K562 (cell line): ENCODE measurements around the gene THSD8. TPM values are rescaled to one million over a fixed set of nuclear protein-coding genes. Genes with fewer than 3 reads are reported as not detected.
A peak's percentile ranks its signal among the peaks of the same experiment; 100 is the strongest.

Experiments
- ATAC-seq: fragments of 200-7000 bp; cut with Tn5 transposase; 3 replicates; pipeline ENCODE4 v1.9.1; 2020; ENCODE audit warnings: moderate library complexity
- BruUV-seq: library from RNA; stranded (reverse); fragments of 400-500 nt; replicated peaks from 2 replicates; lab custom pipeline; 2021; lab: Mats Ljungman, UMichigan
- CTCF ChIA-PET: fragments of 300-600 bp; formaldehyde crosslinking; extraction: SDS; loops from one replicate; lab custom pipeline; 2021; ENCODE audit warnings: low intra/inter-chr PET ratio; lab: Yijun Ruan, JAX
- POLR2A ChIA-PET: fragments of 300-600, 350-650 bp; sonication (Branson Sonifier 250); formaldehyde crosslinking; extraction: SDS; loops from one replicate; lab custom pipeline; 2021; ENCODE audit warnings: antibody characterized with exemption, inconsistent platforms; lab: Yijun Ruan, JAX
- DNase-seq, 4 experiments: peaks; one replicate each; pipeline versions ENCODE4 v3.0.0 to v3.0.0-alpha.2; 2011 to 2018; ENCODE audit warnings: low spot score in 3 of 4, mixed read lengths in 3 of 4; ENCODE audit errors: extremely low read depth in 1 of 4
- FAIRE-seq: peaks from 2 replicates; lab custom pipeline; 2011; peaks lifted over from hg19 to GRCh38; lab: Jason Lieb, UNC
- H2AFZ ChIP-seq: 2 replicates; pipeline ENCODE4 v1.6.0; 2011; ENCODE audit warnings: low read depth, low read length, control low read depth, inconsistent platforms
- H3K27ac ChIP-seq: fragments of 200-600 bp; 3 replicates; pipeline ENCODE4 v1.8.0; 2011; ENCODE audit warnings: low read depth, mild to moderate bottlenecking, control low read depth, inconsistent platforms, low read length, moderate library complexity, mixed read lengths; ENCODE audit errors: extremely low read depth
- H3K27me3 ChIP-seq, 2 experiments: fragments of 300-600 bp in 1 of 2; 2 replicates in 1 of 2; 3 replicates in 1 of 2; pipeline versions ENCODE4 v1.6.0 to v1.8.0; 2011; ENCODE audit warnings: inconsistent platforms in 2 of 2, low read length in 2 of 2, mild to moderate bottlenecking in 1 of 2, mixed read lengths in 1 of 2, moderate library complexity in 1 of 2; ENCODE audit not compliant: control insufficient read depth in 2 of 2, insufficient read depth in 2 of 2
- H3K36me3 ChIP-seq: fragments of 300-600 bp; 3 replicates; pipeline ENCODE4 v1.8.0; 2011; ENCODE audit warnings: mild to moderate bottlenecking, low read length, inconsistent platforms; ENCODE audit not compliant: control insufficient read depth, insufficient read depth
- H3K4me1 ChIP-seq, 2 experiments: fragments of 200-600 bp in 1 of 2; replicated peaks in 1 of 2; 2 replicates in 1 of 2; 3 replicates in 1 of 2; pipeline versions ENCODE4 v1.5.1 to v1.8.0; 2011; ENCODE audit warnings: inconsistent platforms in 2 of 2, low read length in 2 of 2, mild to moderate bottlenecking in 1 of 2, mixed read lengths in 1 of 2, moderate library complexity in 1 of 2; ENCODE audit not compliant: control insufficient read depth in 2 of 2, insufficient read depth in 2 of 2
- H3K4me2 ChIP-seq: 2 replicates; pipeline ENCODE4 v1.6.1; 2011; ENCODE audit warnings: low read length, control low read depth, inconsistent platforms, mixed read lengths; ENCODE audit not compliant: insufficient read depth
- H3K4me3 ChIP-seq: fragments of 200-600 bp; sonication (generic), shearing (Covaris generic); 2 replicates; pipeline ENCODE4 v1.5.1; 2016; ENCODE audit warnings: control low read depth, inconsistent platforms
- H3K79me2 ChIP-seq: fragments of 200-600 bp; 3 replicates; pipeline ENCODE4 v1.8.0; 2011; ENCODE audit warnings: low read length, inconsistent platforms; ENCODE audit not compliant: control insufficient read depth, insufficient read depth
- H3K9ac ChIP-seq, 2 experiments: 2 replicates each; pipeline versions ENCODE4 v1.6.0 to v1.6.1; 2011; ENCODE audit warnings: low read depth in 2 of 2, low read length in 2 of 2, control low read depth in 1 of 2, inconsistent platforms in 1 of 2, mild to moderate bottlenecking in 1 of 2, mixed read lengths in 1 of 2; ENCODE audit not compliant: insufficient read depth in 1 of 2
- H3K9me1 ChIP-seq: one replicate; pipeline ENCODE4 v1.6.0; 2011; ENCODE audit warnings: inconsistent platforms, mild to moderate bottlenecking, low read length, moderate library complexity; ENCODE audit not compliant: control insufficient read depth, insufficient read depth
- H3K9me3 ChIP-seq: replicated peaks from 2 replicates; pipeline ENCODE4 v1.5.1; 2011; ENCODE audit warnings: low read depth, low read length, inconsistent platforms; ENCODE audit not compliant: control insufficient read depth, insufficient read depth
- H4K20me1 ChIP-seq: replicated peaks from 2 replicates; pipeline ENCODE4 v1.6.1; 2011; ENCODE audit warnings: low read length, inconsistent platforms, mixed read lengths; ENCODE audit not compliant: control insufficient read depth, insufficient read depth
- BCL6 ChIP-seq: fragments of 250-450 bp; sonication (Bioruptor Pico); IDR thresholded peaks from 2 replicates; pipeline ENCODE4 v1.4.0; 2020
- FIP1L1 ChIP-seq: fragments of 200-400 bp; formaldehyde crosslinking; IDR thresholded peaks from 2 replicates; pipeline ENCODE4 v1.6.1; 2018; ENCODE audit warnings: mild to moderate bottlenecking, low read depth, low read length; ENCODE audit not compliant: poor library complexity, severe bottlenecking
- GTF2A2 ChIP-seq: IDR thresholded peaks from 2 replicates; pipeline ENCODE4 v1.6.1; 2016; ENCODE audit warnings: mild to moderate bottlenecking, missing genetic modification characterization, missing compliant biosample characterization
- HNRNPK ChIP-seq: fragments of 200-400 bp; formaldehyde crosslinking; IDR thresholded peaks from one replicate; pipeline ENCODE4 v1.6.1; 2018; ENCODE audit warnings: mild to moderate bottlenecking, low read depth, low read length; ENCODE audit not compliant: poor library complexity, severe bottlenecking
- MCM5 ChIP-seq: fragments of 450-650 bp; IDR thresholded peaks from 2 replicates; pipeline ENCODE4 v1.6.1; 2016; ENCODE audit warnings: low read depth
- MYC ChIP-seq, 2 experiments: fragments of 250-450 bp in 1 of 2; sonication (Bioruptor Pico) in 1 of 2; IDR thresholded peaks; 2 replicates each; pipeline versions ENCODE4 v1.5.1 to v1.6.1; 2012 to 2021; ENCODE audit warnings: low read depth in 2 of 2, borderline replicate concordance in 1 of 2, improper control_type of control experiment in 1 of 2, low read length in 1 of 2, mild to moderate bottlenecking in 1 of 2, moderate library complexity in 1 of 2
- MYNN ChIP-seq, 2 experiments: sonication (generic); formaldehyde crosslinking in 1 of 2; IDR thresholded peaks; 2 replicates each; pipeline versions ENCODE4 v1.5.0 to v1.6.1; 2016 to 2020; ENCODE audit warnings: antibody characterized with exemption in 1 of 2, missing genetic modification reagents in 1 of 2
- NR4A1 ChIP-seq, 2 experiments: fragments of 250-450 bp in 1 of 2; fragments of 450-650 bp in 1 of 2; sonication (Bioruptor Pico) in 1 of 2; IDR thresholded peaks; 2 replicates each; pipeline versions ENCODE4 v1.4.0 to v1.6.1; 2016 to 2020; ENCODE audit warnings: mild to moderate bottlenecking in 2 of 2, missing compliant biosample characterization in 1 of 2, missing genetic modification characterization in 1 of 2, moderate library complexity in 1 of 2
- PKNOX1 ChIP-seq: fragments of 450-650 bp; IDR thresholded peaks from 2 replicates; pipeline ENCODE4 v1.6.1; 2016
- RCOR1 ChIP-seq, 2 experiments: IDR thresholded peaks; 2 replicates each; pipeline ENCODE4 v1.6.1; 2012; ENCODE audit warnings: low read depth in 2 of 2, low read length in 2 of 2, borderline replicate concordance in 1 of 2, improper control_type of control experiment in 1 of 2
- TOE1 ChIP-seq, 2 experiments: fragments of 450-650 bp in 1 of 2; sonication (generic) in 1 of 2; formaldehyde crosslinking in 1 of 2; IDR thresholded peaks; 2 replicates each; pipeline versions ENCODE4 v1.7.1 to v1.8.0; 2016 to 2022; ENCODE audit warnings: borderline replicate concordance in 2 of 2, mild to moderate bottlenecking in 2 of 2, antibody characterized with exemption in 1 of 2, inconsistent platforms in 1 of 2, low read depth in 1 of 2, missing genetic modification reagents in 1 of 2, moderate library complexity in 1 of 2
- ZNF280B ChIP-seq: fragments of 250-450 bp; sonication (Bioruptor Pico); IDR thresholded peaks from 2 replicates; pipeline ENCODE4 v1.5.1; 2021; ENCODE audit warnings: mild to moderate bottlenecking
- ZNF436 ChIP-seq: fragments of 250-450, 450-650 bp; sonication (Bioruptor Pico); formaldehyde crosslinking; IDR thresholded peaks from 2 replicates; pipeline ENCODE4 v1.7.0; 2020; ENCODE audit warnings: mild to moderate bottlenecking
- ZNF76 ChIP-seq: fragments of 250-450 bp; sonication (Bioruptor Pico); IDR thresholded peaks from 2 replicates; pipeline ENCODE4 v1.4.0; 2020; ENCODE audit warnings: mild to moderate bottlenecking, moderate library complexity, borderline replicate concordance
- WGBS: fragments of 100-300 bp; shearing (Covaris generic); methylation state at CpG from one replicate; pipeline ENCODE4 v1.1.6; 2016; ENCODE audit warnings: low coverage, mixed read lengths; ENCODE audit not compliant: insufficient coverage; ENCODE audit errors: missing lambda C conversion rate; 5-methylcytosine and 5-hydroxymethylcytosine counted together
- in situ Hi-C: fragments of 300-500 bp; cut with MboI; formaldehyde crosslinking; loops from 4 replicates; pipeline ENCODE4 v1.15.0; 2018; ENCODE audit warnings: inconsistent platforms, mixed read lengths
- intact Hi-C: fragments of 100-400 bp; cut with micrococcal nuclease; formaldehyde crosslinking; loops from 2 replicates; pipeline ENCODE4 v1.14.2; 2022
- polyA plus RNA-seq, 8 experiments: library from polyadenylated mRNA; depleted of rRNA in 4 of 8; stranded (reverse) in 5 of 8; unstranded in 3 of 8; fragments of >200 nt; fragmentation: Nextera tagmentation in 2 of 8; fragmentation: Illumina TruSeq in 1 of 8; extraction: Ambion mirVana in 2 of 8; extraction: Trizol in 1 of 8; gene quantifications; 2 replicates each; pipeline versions ENCODE4 v1.2.1 to v1.2.3, GENCODE V29; 2011 to 2014; ENCODE audit warnings: inconsistent platforms in 1 of 8, missing spikeins in 1 of 8
- total RNA-seq, 7 experiments: library from RNA; depleted of rRNA in 6 of 7; stranded (reverse); fragments of >200 nt in 6 of 7; fragmentation: Illumina TruSeq in 2 of 7; extraction: Trizol in 2 of 7; gene quantifications; 2 replicates each; pipeline versions ENCODE4 v1.2.1 to v1.2.3, GENCODE V29; 2011 to 2021; ENCODE audit warnings: low replicate concordance in 1 of 7
- TF ChIP-seq, protein P1 (sequence below): fragments of 250-450 bp; sonication (Bioruptor Pico); IDR thresholded peaks from 2 replicates; pipeline ENCODE4 v1.4.0; 2020; ENCODE audit warnings: borderline replicate concordance

The THSD8 gene
- total and polyA plus RNA-seq, 9 of the 15 experiments (the other 6 are each of a cell fraction or from before 2014, with no cell fraction given), result 8.4 to 42.4 (median 19.9) TPM; not detected in 2

- peak overlapping the region; percentile 89 for H3K27ac ChIP-seq
- H3K9ac ChIP-seq, result peak overlapping the region; percentile 73 to 87
- H3K27me3 ChIP-seq, result no peaks in the 10 kb centered on the region
- CTCF ChIA-PET, result no interaction called here
- H3K9me1 ChIP-seq, result no peaks in the 10 kb centered on the region
- peaks cover 13% of the 10 kb centered on the region; the same call in 1 of the 2 replicates for H4K20me1 ChIP-seq
- H2AFZ ChIP-seq, result peak overlapping the region; percentile 76
- WGBS, result 5% methylated on average over 16 of the region's 46 CpGs
- H3K4me3 ChIP-seq, result peak overlapping the region; percentile 83
- peaks cover 36% of the 10 kb centered on the region for H3K79me2 ChIP-seq
- H3K4me2 ChIP-seq, result peak overlapping the region; percentile 82
- in situ Hi-C loops (no loop called here), intact Hi-C loops (no loop called here)
- ATAC-seq (no peak; the same call in 2 of the 3 replicates), FAIRE-seq (peak; percentile 15), DNase-seq (peak in 1 of 4 experiments; percentile 50)
- no peaks in the 10 kb centered on the region for H3K9me3 ChIP-seq
- H3K36me3 ChIP-seq, result no peaks in the 10 kb centered on the region
- H3K4me1 ChIP-seq, result peaks cover 54 to 88% of the 10 kb centered on the region in 2 experiments
- POLR2A ChIA-PET, result interaction anchor here (0.7 to 2.3 kb wide), 6 partner anchors 11 to 366 kb away, joined by 3 to 15 read pairs (median 4); partner anchors contain the start of gene GCDH
- no TSS peak for BruUV-seq
- TF ChIP-seq MYC (IDR thresholded peaks at IDR 0.05; ENCODE audit: low read depth, low read length) (no peak), MYC (CRISPR knock-in tag; IDR thresholded peaks at IDR 0.05; ENCODE audit: borderline replicate concordance, low read depth) (no peak), RCOR1 (IDR thresholded peaks at IDR 0.05; ENCODE audit: borderline replicate concordance in 1 of 2, low read depth in 2 of 2, low read length in 2 of 2) (peak in 1 of 2 experiments; percentile 58; a peak in 1 of 4 replicates), FIP1L1 (no peak), MCM5 (no peak), HNRNPK (no peak), ZNF436 (no peak), TOE1 (IDR thresholded peaks at IDR 0.05; ENCODE audit: borderline replicate concordance) (no peak), TOE1 (CRISPR knock-in tag; IDR thresholded peaks at IDR 0.05; ENCODE audit: borderline replicate concordance, low read depth) (no peak), GTF2A2 (tag) (no peak), ZNF76 (CRISPR knock-in tag) (no peak), ZNF280B (CRISPR knock-in tag) (no peak), NR4A1 (CRISPR knock-in tag; IDR thresholded peaks at IDR 0.05) (no peak), NR4A1 (tag; IDR thresholded peaks at IDR 0.05) (0 out of 2 replicates have a peak, but pooled peaks have one; percentile 24), PKNOX1 (no peak), BCL6 (CRISPR knock-in tag) (no peak), MYNN (IDR thresholded peaks at IDR 0.05) (no peak), MYNN (CRISPR knock-in tag; IDR thresholded peaks at IDR 0.05) (no peak)
- TF ChIP-seq, protein P1, sequence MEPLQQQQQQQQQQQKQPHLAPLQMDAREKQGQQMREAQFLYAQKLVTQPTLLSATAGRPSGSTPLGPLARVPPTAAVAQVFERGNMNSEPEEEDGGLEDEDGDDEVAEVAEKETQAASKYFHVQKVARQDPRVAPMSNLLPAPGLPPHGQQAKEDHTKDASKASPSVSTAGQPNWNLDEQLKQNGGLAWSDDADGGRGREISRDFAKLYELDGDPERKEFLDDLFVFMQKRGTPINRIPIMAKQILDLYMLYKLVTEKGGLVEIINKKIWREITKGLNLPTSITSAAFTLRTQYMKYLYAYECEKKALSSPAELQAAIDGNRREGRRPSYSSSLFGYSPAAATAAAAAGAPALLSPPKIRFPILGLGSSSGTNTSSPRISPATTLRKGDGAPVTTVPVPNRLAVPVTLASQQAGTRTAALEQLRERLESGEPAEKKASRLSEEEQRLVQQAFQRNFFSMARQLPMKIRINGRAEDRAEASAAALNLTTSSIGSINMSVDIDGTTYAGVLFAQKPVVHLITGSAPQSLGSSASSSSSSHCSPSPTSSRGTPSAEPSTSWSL (CRISPR knock-in tag), result no peak
Observed at GRCh38 chr19:12789098-12789903, 12.6 kb upstream of the THSD8 start.
